K562 (cell line): Measurements from ENCODE around the gene MARCKSL1. TPM values are rescaled to one million over a fixed set of nuclear protein-coding genes. Genes with fewer than 3 reads are reported as not detected.
A peak's percentile ranks its signal among the peaks of the same experiment; 100 is the strongest.

Source experiments
- ATF1 ChIP-seq, 2 experiments: fragments of 450-650 bp in 1 of 2; IDR thresholded peaks; 2 replicates each; pipeline ENCODE4 v1.6.1; 2016; ENCODE audit warnings: missing compliant biosample characterization in 1 of 2, missing genetic modification characterization in 1 of 2
- CEBPB ChIP-seq: fragments of 450-650 bp; IDR thresholded peaks from 2 replicates; pipeline ENCODE4 v1.6.1; 2016; ENCODE audit warnings: missing genetic modification characterization, missing compliant biosample characterization
- CHD7 ChIP-seq: fragments of 200-600 bp; sonication (generic); IDR thresholded peaks from one replicate; pipeline ENCODE4 v1.6.1; 2012; ENCODE audit warnings: mild to moderate bottlenecking, low read depth, low read length, inconsistent platforms
- MXD1 ChIP-seq: fragments of 250-450 bp; sonication (Bioruptor Pico); IDR thresholded peaks from 2 replicates; pipeline ENCODE4 v1.8.0; 2021; ENCODE audit warnings: borderline replicate concordance, mild to moderate bottlenecking, moderate library complexity; ENCODE audit not compliant: poor library complexity, severe bottlenecking
- NR2C2 ChIP-seq, 2 experiments: fragments of 200-800 bp in 1 of 2; sonication (Bioruptor generic) in 1 of 2; sonication (generic) in 1 of 2; formaldehyde crosslinking in 1 of 2; IDR thresholded peaks; 2 replicates each; pipeline versions ENCODE4 v1.6.1 to v1.8.0; 2016 to 2022; ENCODE audit warnings: mild to moderate bottlenecking in 1 of 2, missing compliant biosample characterization in 1 of 2, missing genetic modification characterization in 1 of 2, missing genetic modification reagents in 1 of 2
- SMARCA4 ChIP-seq: fragments of 450-650 bp; IDR thresholded peaks from 2 replicates; pipeline ENCODE4 v1.6.1; 2016
- STAT6 ChIP-seq: sonication (generic); formaldehyde crosslinking; IDR thresholded peaks from 2 replicates; pipeline ENCODE4 v1.8.1; 2023; ENCODE audit warnings: mild to moderate bottlenecking, missing genetic modification reagents
- TAL1 ChIP-seq: fragments of 450-650 bp; IDR thresholded peaks from 2 replicates; pipeline ENCODE4 v1.6.1; 2016; ENCODE audit warnings: mild to moderate bottlenecking
- TGIF2 ChIP-seq: sonication (generic); formaldehyde crosslinking; IDR thresholded peaks from 2 replicates; pipeline ENCODE4 v1.8.1; 2022; ENCODE audit warnings: mild to moderate bottlenecking, missing genetic modification reagents, moderate library complexity
- XRCC3 ChIP-seq: fragments of 450-650 bp; IDR thresholded peaks from 2 replicates; pipeline ENCODE4 v1.6.1; 2017; ENCODE audit warnings: mild to moderate bottlenecking, moderate library complexity
- ZFX ChIP-seq: sonication (generic); formaldehyde crosslinking; IDR thresholded peaks from 2 replicates; pipeline ENCODE4 v1.8.0; 2022; ENCODE audit warnings: mild to moderate bottlenecking, missing genetic modification reagents, moderate library complexity
- ZNF12 ChIP-seq: sonication (generic); formaldehyde crosslinking; IDR thresholded peaks from 2 replicates; pipeline ENCODE4 v1.4.0; 2020; ENCODE audit warnings: mild to moderate bottlenecking, missing genetic modification reagents
- ZNF23 ChIP-seq: fragments of 250-450 bp; sonication (Bioruptor Pico); IDR thresholded peaks from 2 replicates; pipeline ENCODE4 v1.4.0; 2020; ENCODE audit warnings: mild to moderate bottlenecking
- polyA plus RNA-seq, 8 experiments: library from polyadenylated mRNA; depleted of rRNA in 4 of 8; stranded (reverse) in 5 of 8; unstranded in 3 of 8; fragments of >200 nt; fragmentation: Nextera tagmentation in 2 of 8; fragmentation: Illumina TruSeq in 1 of 8; extraction: Ambion mirVana in 2 of 8; extraction: Trizol in 1 of 8; gene quantifications; 2 replicates each; pipeline versions ENCODE4 v1.2.1 to v1.2.3, GENCODE V29; 2011 to 2014; ENCODE audit warnings: inconsistent platforms in 1 of 8, missing spikeins in 1 of 8
- total RNA-seq, 7 experiments: library from RNA; depleted of rRNA in 6 of 7; stranded (reverse); fragments of >200 nt in 6 of 7; fragmentation: Illumina TruSeq in 2 of 7; extraction: Trizol in 2 of 7; gene quantifications; 2 replicates each; pipeline versions ENCODE4 v1.2.1 to v1.2.3, GENCODE V29; 2011 to 2021; ENCODE audit warnings: low replicate concordance in 1 of 7

Gene MARCKSL1
- total and polyA plus RNA-seq, 9 of the 15 experiments (the other 6 are each of a cell fraction or from before 2014, with no cell fraction given) = 14.7 to 325 (median 155) TPM

- TF ChIP-seq CHD7 (no peak), MXD1 (CRISPR knock-in tag) (no peak), TGIF2 (CRISPR knock-in tag) (no peak), SMARCA4 (peak; percentile 36; the same call in 1 of the 2 replicates), TAL1 (0 out of 2 replicates have a peak, but pooled peaks have one; percentile 24), XRCC3 (no peak), ZFX (CRISPR knock-in tag) (no peak), STAT6 (CRISPR knock-in tag) (0 out of 2 replicates have a peak, but pooled peaks have one; percentile 6), NR2C2 (CRISPR knock-in tag; IDR thresholded peaks at IDR 0.05) (no peak), NR2C2 (tag; IDR thresholded peaks at IDR 0.05) (peak; percentile 81; the same call in 1 of the 2 replicates), ATF1 (CRISPR knock-in tag; IDR thresholded peaks at IDR 0.05) (no peak), ATF1 (tag; IDR thresholded peaks at IDR 0.05) (no peak), ZNF12 (CRISPR knock-in tag) (no peak), ZNF23 (CRISPR knock-in tag) (no peak), CEBPB (tag) (peak; percentile 46)
Observed at GRCh38 chr1:32345289-32345827, 9.3 kb upstream of the MARCKSL1 start (continued).
